K562 (cell line): ENCODE measurements around the gene GALNS. TPM values are rescaled to one million over a fixed set of nuclear protein-coding genes. Genes with fewer than 3 reads are reported as not detected.
"Not testable (repeated sequence)": the region's sequence is repeated elsewhere in the genome, so short reads cannot be mapped to it uniquely, and the experiment has no call there.

ENCODE experiments used
- ATAC-seq: fragments of 200-7000 bp; cut with Tn5 transposase; 3 replicates; pipeline ENCODE4 v1.9.1; 2020; ENCODE audit warnings: moderate library complexity
- BruUV-seq: library from RNA; stranded (reverse); fragments of 400-500 nt; replicated peaks from 2 replicates; lab custom pipeline; 2021; lab: Mats Ljungman, UMichigan
- CTCF ChIA-PET: fragments of 300-600 bp; formaldehyde crosslinking; extraction: SDS; loops from one replicate; lab custom pipeline; 2021; ENCODE audit warnings: low intra/inter-chr PET ratio; lab: Yijun Ruan, JAX
- POLR2A ChIA-PET: fragments of 300-600, 350-650 bp; sonication (Branson Sonifier 250); formaldehyde crosslinking; extraction: SDS; loops from one replicate; lab custom pipeline; 2021; ENCODE audit warnings: antibody characterized with exemption, inconsistent platforms; lab: Yijun Ruan, JAX
- DNase-seq, 4 experiments: peaks; one replicate each; pipeline versions ENCODE4 v3.0.0 to v3.0.0-alpha.2; 2011 to 2018; ENCODE audit warnings: low spot score in 3 of 4, mixed read lengths in 3 of 4; ENCODE audit errors: extremely low read depth in 1 of 4
- FAIRE-seq: peaks from 2 replicates; lab custom pipeline; 2011; peaks lifted over from hg19 to GRCh38; lab: Jason Lieb, UNC
- H2AFZ ChIP-seq: 2 replicates; pipeline ENCODE4 v1.6.0; 2011; ENCODE audit warnings: low read depth, low read length, control low read depth, inconsistent platforms
- H3K27ac ChIP-seq: fragments of 200-600 bp; 3 replicates; pipeline ENCODE4 v1.8.0; 2011; ENCODE audit warnings: low read depth, mild to moderate bottlenecking, control low read depth, inconsistent platforms, low read length, moderate library complexity, mixed read lengths; ENCODE audit errors: extremely low read depth
- H3K27me3 ChIP-seq, 2 experiments: fragments of 300-600 bp in 1 of 2; 2 replicates in 1 of 2; 3 replicates in 1 of 2; pipeline versions ENCODE4 v1.6.0 to v1.8.0; 2011; ENCODE audit warnings: inconsistent platforms in 2 of 2, low read length in 2 of 2, mild to moderate bottlenecking in 1 of 2, mixed read lengths in 1 of 2, moderate library complexity in 1 of 2; ENCODE audit not compliant: control insufficient read depth in 2 of 2, insufficient read depth in 2 of 2
- H3K36me3 ChIP-seq: fragments of 300-600 bp; 3 replicates; pipeline ENCODE4 v1.8.0; 2011; ENCODE audit warnings: mild to moderate bottlenecking, low read length, inconsistent platforms; ENCODE audit not compliant: control insufficient read depth, insufficient read depth
- H3K4me1 ChIP-seq, 2 experiments: fragments of 200-600 bp in 1 of 2; replicated peaks in 1 of 2; 2 replicates in 1 of 2; 3 replicates in 1 of 2; pipeline versions ENCODE4 v1.5.1 to v1.8.0; 2011; ENCODE audit warnings: inconsistent platforms in 2 of 2, low read length in 2 of 2, mild to moderate bottlenecking in 1 of 2, mixed read lengths in 1 of 2, moderate library complexity in 1 of 2; ENCODE audit not compliant: control insufficient read depth in 2 of 2, insufficient read depth in 2 of 2
- H3K4me2 ChIP-seq: 2 replicates; pipeline ENCODE4 v1.6.1; 2011; ENCODE audit warnings: low read length, control low read depth, inconsistent platforms, mixed read lengths; ENCODE audit not compliant: insufficient read depth
- H3K4me3 ChIP-seq: fragments of 200-600 bp; sonication (generic), shearing (Covaris generic); 2 replicates; pipeline ENCODE4 v1.5.1; 2016; ENCODE audit warnings: control low read depth, inconsistent platforms
- H3K79me2 ChIP-seq: fragments of 200-600 bp; 3 replicates; pipeline ENCODE4 v1.8.0; 2011; ENCODE audit warnings: low read length, inconsistent platforms; ENCODE audit not compliant: control insufficient read depth, insufficient read depth
- H3K9ac ChIP-seq, 2 experiments: 2 replicates each; pipeline versions ENCODE4 v1.6.0 to v1.6.1; 2011; ENCODE audit warnings: low read depth in 2 of 2, low read length in 2 of 2, control low read depth in 1 of 2, inconsistent platforms in 1 of 2, mild to moderate bottlenecking in 1 of 2, mixed read lengths in 1 of 2; ENCODE audit not compliant: insufficient read depth in 1 of 2
- H3K9me1 ChIP-seq: one replicate; pipeline ENCODE4 v1.6.0; 2011; ENCODE audit warnings: inconsistent platforms, mild to moderate bottlenecking, low read length, moderate library complexity; ENCODE audit not compliant: control insufficient read depth, insufficient read depth
- H3K9me3 ChIP-seq: replicated peaks from 2 replicates; pipeline ENCODE4 v1.5.1; 2011; ENCODE audit warnings: low read depth, low read length, inconsistent platforms; ENCODE audit not compliant: control insufficient read depth, insufficient read depth
- H4K20me1 ChIP-seq: replicated peaks from 2 replicates; pipeline ENCODE4 v1.6.1; 2011; ENCODE audit warnings: low read length, inconsistent platforms, mixed read lengths; ENCODE audit not compliant: control insufficient read depth, insufficient read depth
- ZBTB33 ChIP-seq: sonication (generic); formaldehyde crosslinking; IDR thresholded peaks from 2 replicates; pipeline ENCODE4 v1.8.1; 2023; ENCODE audit warnings: mild to moderate bottlenecking, missing genetic modification reagents
- ZFX ChIP-seq: sonication (generic); formaldehyde crosslinking; IDR thresholded peaks from 2 replicates; pipeline ENCODE4 v1.8.0; 2022; ENCODE audit warnings: mild to moderate bottlenecking, missing genetic modification reagents, moderate library complexity
- WGBS: fragments of 100-300 bp; shearing (Covaris generic); methylation state at CpG from one replicate; pipeline ENCODE4 v1.1.6; 2016; ENCODE audit warnings: low coverage, mixed read lengths; ENCODE audit not compliant: insufficient coverage; ENCODE audit errors: missing lambda C conversion rate; 5-methylcytosine and 5-hydroxymethylcytosine counted together
- in situ Hi-C: fragments of 300-500 bp; cut with MboI; formaldehyde crosslinking; loops from 4 replicates; pipeline ENCODE4 v1.15.0; 2018; ENCODE audit warnings: inconsistent platforms, mixed read lengths
- intact Hi-C: fragments of 100-400 bp; cut with micrococcal nuclease; formaldehyde crosslinking; loops from 2 replicates; pipeline ENCODE4 v1.14.2; 2022
- polyA plus RNA-seq, 8 experiments: library from polyadenylated mRNA; depleted of rRNA in 4 of 8; stranded (reverse) in 5 of 8; unstranded in 3 of 8; fragments of >200 nt; fragmentation: Nextera tagmentation in 2 of 8; fragmentation: Illumina TruSeq in 1 of 8; extraction: Ambion mirVana in 2 of 8; extraction: Trizol in 1 of 8; gene quantifications; 2 replicates each; pipeline versions ENCODE4 v1.2.1 to v1.2.3, GENCODE V29; 2011 to 2014; ENCODE audit warnings: inconsistent platforms in 1 of 8, missing spikeins in 1 of 8
- total RNA-seq, 7 experiments: library from RNA; depleted of rRNA in 6 of 7; stranded (reverse); fragments of >200 nt in 6 of 7; fragmentation: Illumina TruSeq in 2 of 7; extraction: Trizol in 2 of 7; gene quantifications; 2 replicates each; pipeline versions ENCODE4 v1.2.1 to v1.2.3, GENCODE V29; 2011 to 2021; ENCODE audit warnings: low replicate concordance in 1 of 7

The GALNS gene
- total and polyA plus RNA-seq, 9 of the 15 experiments (the other 6 are each of a cell fraction or from before 2014, with no cell fraction given), result 0.38 to 13.2 (median 4.3) TPM

- Histone ChIP-seq H3K4me1 (peaks cover 14 to 68% of the 10 kb centered on the region in 2 experiments), H3K79me2 (peaks cover 20% of the 10 kb centered on the region)
- in situ Hi-C loops, H3K9ac ChIP-seq, DNase-seq, H3K9me1 ChIP-seq, ATAC-seq, H3K36me3 ChIP-seq, FAIRE-seq, H3K27me3 ChIP-seq, BruUV-seq, H4K20me1 ChIP-seq, H3K27ac ChIP-seq, H3K4me3 ChIP-seq, H3K4me2 ChIP-seq, H2AFZ ChIP-seq, intact Hi-C loops, H3K9me3 ChIP-seq: not testable (repeated sequence)
- ChIA-PET CTCF (interaction anchor here (0.6 to 1.2 kb wide), 2 partner anchors 40 to 263 kb away, joined by 3 read pairs; no protein-coding TSS in a partner anchor), POLR2A (interaction anchor here (0.6 to 1.0 kb wide), 3 partner anchors 10 to 251 kb away, joined by 3 to 4 read pairs (median 4); no protein-coding TSS in a partner anchor)
- WGBS, result 87% methylated on average over 8 of the region's 8 CpGs
- TF ChIP-seq ZBTB33 (CRISPR knock-in tag) (peak; percentile 64), ZFX (peak; percentile 24; the same call in 1 of the 2 replicates)
- TF ChIP-seq, all 486 proteins: peak for 2; not testable (repeated sequence) for 484
Observed at GRCh38 chr16:88788749-88789148, 68.0 kb downstream of the GALNS start.
